NOMO-1 treated with DMSO at 0.1 percent for 48 hours (cell line): ENCODE data around the gene ADARB2.

Experiments used
- DNase-seq: peaks from one replicate; lab custom pipeline; 2025; ENCODE audit not compliant: unreplicated experiment; lab: John Stamatoyannopoulos, UW

ADARB2 gene

DNA sequence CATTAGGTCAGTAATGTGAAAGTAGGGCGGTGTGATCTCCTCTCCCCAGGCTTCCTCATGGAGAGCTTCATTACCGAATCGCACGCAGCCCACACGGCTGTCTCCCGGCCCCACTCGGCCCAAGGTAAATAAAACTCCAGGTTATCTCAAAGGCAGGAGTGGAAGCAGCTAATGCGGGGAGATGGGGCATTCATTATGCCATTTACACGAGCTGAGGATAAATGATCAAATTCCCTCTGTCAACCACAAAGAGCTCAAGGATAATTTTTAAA is 93.5 kb downstream of the ADARB2 start:
- DNase-seq, result no peak

- no peak for DNase-seq
Measured at GRCh38 chr10:1643161-1643907, 94.0 kb downstream of the ADARB2 start.

- no peak for DNase-seq
Measured at GRCh38 chr10:1642600-1643160, 94.6 kb downstream of the ADARB2 start.

DNA sequence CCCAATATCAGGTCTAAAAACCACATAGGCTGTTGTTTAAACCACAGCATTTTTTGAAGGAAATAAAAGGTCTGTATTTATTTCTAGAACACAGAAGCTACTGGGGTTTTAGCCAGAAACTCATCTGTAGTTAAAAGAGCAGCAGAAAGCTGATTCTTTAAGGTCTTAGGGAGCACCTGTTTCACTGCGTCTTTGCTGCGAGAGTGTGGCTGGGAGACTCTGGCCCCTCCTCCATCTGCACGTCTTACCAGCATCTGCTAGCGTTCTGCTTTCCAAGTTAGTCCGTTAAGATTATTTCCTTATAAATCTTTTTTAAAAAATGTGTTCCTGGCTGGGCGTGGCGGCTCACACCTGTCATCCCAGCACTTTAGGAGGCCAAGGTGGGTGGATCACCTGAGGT is 95.9 kb downstream of the ADARB2 start:
- no peak for DNase-seq

GRCh38 chr10:1638889-1639419 is 98.4 kb downstream of the ADARB2 start:
- DNase-seq, result no peak

DNA sequence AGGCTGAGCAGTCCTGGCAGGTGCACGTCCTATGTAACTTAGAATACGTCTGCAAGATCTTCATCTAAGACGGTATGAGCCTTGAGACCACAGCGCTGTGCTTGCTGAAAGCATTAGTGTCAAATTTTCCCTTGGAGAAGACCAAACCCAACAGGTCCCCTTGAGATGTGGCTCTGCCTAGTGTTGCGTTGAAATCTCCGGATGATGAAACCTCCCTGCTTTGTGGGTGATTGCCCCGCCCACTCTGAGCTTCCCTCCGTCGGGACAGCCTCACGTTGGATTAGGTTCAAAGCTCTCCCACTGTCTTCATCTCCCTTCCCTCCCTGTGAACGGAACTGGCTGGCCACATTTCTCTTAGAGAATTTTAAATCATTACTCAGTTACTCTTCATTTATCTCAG is 102.0 kb downstream of the ADARB2 start:
- DNase-seq, result no peak

GRCh38 chr10:1634239-1634638 is 103.1 kb downstream of the ADARB2 start:
- DNase-seq, result no peak

DNA sequence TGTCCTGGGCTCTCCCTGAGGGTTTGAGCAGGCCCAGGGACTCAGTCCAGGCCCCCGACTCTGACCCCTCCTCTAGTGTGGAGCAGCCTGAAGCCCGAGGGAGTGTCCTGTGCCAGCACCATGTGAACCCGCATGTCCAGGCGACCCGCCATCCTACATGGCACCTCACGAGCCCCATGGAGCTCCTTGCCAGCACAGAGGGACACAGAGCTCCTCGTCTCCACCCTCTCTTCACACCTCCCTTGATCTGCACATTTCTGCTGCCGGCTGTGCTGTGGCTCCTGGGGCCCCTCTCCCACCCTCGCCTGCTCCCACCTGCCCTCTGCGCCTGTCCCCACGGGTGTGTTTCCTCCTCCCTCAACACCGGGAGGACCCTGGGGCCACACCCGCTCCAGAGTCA is 103.5 kb downstream of the ADARB2 start:
- no peak for DNase-seq

DNA sequence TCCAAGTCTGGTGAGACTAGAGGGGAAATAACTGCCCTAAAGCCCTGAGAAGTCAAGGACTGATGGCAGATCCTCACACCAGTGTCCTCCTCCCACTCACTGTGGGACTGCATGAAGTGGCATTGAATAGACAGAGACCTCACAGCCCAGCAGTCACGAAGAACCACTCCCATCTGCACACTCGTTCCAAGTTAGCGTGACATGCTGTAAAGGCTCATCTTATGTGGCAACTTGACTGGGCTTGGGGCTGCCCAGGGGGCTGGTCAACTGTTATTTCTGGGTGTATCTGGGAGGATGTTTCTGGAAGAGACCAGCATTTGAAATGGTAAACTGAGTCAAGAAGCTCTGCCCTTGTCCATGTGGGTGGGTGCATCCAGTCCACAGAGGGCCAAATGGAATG is 104.7 kb downstream of the ADARB2 start:
- DNase-seq, result no peak

GRCh38 chr10:1632141-1632540 is 105.2 kb downstream of the ADARB2 start:
- no peak for DNase-seq

DNA sequence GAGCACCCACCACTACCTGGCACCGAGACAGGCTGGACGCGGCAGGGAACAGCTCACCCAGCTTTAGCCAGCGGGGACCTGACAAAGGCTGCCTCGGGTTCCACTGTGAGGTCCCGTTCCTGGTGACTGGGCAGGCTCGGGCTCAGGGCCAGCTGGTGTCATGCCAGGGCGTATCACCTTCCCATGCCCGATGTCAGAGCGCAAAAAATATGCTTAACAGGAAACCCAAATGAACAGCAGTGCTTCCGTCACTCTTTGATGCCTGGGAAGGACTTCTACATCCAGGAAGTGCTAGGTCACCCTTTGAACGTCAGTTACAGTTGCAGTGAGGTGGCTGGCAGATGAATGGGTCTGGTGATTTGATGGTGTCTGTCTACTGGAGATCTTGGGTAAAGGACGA is 106.0 kb downstream of the ADARB2 start:
- no peak for DNase-seq

DNA sequence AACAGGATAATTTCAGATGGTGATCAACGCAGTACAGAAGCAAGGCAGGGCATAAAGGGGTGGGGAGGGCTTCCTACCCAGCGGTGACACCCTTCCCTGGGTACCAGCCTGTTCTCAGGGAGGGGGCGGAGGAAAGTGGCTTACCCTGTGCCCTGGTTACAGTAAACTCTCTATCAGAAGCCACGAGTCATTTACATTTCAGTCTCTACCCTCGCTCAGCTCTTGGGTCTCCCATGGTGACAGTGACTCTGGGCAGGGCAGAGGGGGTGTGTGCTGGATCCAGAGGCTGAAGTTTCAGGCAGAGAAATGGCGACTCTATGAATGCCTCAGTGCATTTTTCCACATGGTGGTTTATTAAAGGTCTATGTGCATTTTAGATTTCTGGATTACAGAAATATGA is 107.0 kb downstream of the ADARB2 start:
- DNase-seq, result no peak

GRCh38 chr10:1629326-1630198 is 107.8 kb downstream of the ADARB2 start:
- DNase-seq, result no peak

- no peak for DNase-seq
Measured at GRCh38 chr10:1628757-1629156, 108.6 kb downstream of the ADARB2 start.

- no peak for DNase-seq
Measured at GRCh38 chr10:1627945-1628344, 109.4 kb downstream of the ADARB2 start.

DNA sequence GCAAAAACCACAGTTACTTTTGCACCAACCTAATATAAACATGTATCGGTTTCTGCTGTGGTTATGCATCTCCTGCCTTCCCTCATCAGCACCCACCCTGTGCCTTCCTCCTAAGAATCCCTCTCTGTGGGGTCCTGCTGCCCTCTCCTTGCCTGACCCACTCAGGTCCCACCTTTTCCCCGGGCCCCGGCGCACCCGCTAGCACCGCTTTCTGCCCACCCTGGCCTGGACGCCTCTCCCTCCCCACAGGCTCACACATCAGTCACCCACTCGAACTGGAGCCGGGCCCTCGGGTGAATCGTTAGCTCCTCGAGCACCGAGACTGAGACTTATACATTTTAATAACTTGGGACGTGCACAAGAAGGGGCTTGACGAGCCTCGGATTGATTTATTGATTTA is 110.5 kb downstream of the ADARB2 start:
- no peak for DNase-seq

- DNase-seq, result no peak
Measured at GRCh38 chr10:1626410-1626809, 110.9 kb downstream of the ADARB2 start.

DNA sequence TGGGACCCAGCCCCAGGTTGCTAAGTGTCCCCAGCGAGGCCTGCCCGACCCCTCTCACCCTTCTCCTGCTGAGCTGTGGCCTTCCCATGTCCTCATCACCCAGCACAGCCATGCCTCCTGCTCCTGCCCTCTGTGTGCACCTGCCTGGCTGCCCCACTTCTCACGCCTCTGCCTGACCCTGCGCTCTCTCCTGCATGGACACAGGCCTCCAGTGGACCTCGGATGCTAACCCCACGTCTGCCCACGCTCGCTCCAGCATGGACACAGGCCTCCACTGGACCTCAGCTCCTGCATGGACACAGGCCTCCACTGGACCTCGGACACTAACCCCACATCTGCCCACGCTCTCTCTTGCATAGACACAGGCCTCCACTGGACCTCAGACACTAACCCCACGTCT is 111.6 kb downstream of the ADARB2 start:
- DNase-seq, result no peak

DNA sequence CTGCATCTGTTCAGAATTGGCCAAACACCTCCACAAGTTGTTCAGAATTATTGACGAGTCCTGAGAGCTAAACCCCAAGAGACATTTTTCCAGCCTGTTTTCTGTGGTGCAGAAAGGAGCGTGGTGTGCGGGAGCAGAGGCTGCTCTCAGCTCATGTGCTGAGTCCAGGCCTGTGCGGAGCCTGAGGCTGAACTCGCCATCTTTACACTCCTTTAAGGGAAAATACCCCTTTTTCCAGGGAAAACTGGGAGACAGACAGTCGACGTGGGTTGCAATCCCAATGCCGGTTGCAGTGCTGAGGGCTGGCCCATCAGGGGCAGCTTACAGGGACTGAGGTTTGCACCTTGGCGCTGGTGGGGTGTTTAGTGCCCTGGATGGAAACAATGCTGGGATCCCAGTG is 112.2 kb downstream of the ADARB2 start:
- DNase-seq, result no peak

DNA sequence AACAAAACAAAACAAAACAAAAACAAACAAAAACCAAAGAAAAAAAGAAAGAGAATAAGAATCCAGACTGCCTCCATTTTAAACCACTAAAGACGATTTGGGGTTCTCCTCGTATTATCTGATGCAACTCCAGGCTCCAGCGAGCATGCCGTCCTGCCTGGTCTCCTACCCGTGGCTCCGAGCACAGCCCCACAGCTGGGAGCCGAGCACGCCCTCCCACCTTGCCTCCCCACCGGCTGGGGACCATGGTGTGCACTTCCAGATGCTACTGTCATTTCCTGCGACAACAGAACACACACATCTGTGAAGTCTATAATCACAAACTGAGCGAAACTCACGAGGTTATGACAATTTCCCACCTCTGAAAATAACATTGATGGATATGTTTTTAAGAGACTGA is 113.1 kb downstream of the ADARB2 start:
- DNase-seq, result no peak

DNA sequence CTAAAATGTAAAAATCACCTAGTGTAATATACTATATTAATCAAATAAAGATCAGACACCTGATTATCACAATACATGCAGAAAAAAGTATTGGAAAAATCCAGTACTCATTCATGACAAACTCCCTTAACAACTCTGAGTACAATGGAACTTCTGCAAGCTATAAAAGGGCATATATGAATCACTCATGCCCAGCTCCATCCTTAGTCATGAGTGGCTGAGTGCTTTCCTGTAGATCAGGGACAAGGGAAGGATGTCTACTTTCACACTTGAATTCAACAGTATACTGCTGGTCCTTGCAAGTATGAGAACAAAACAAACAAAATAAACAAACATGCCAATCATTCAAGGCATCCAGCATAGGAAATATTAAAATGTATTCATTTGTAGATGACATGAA is 116.5 kb downstream of the ADARB2 start:
- no peak for DNase-seq
